Skeletal muscle satellite cell (primary cell): Measurements from ENCODE around the gene RHOBTB1.

Source experiments
- H3K27me3 ChIP-seq: 2 replicates; pipeline ENCODE4 v1.7.0; 2013; ENCODE audit warnings: low read length; ENCODE audit not compliant: control insufficient read depth, insufficient read depth
- H3K36me3 ChIP-seq: 2 replicates; pipeline ENCODE4 v1.7.0; 2013; ENCODE audit warnings: mild to moderate bottlenecking, control low read depth, low read length; ENCODE audit not compliant: insufficient read depth
- H3K4me1 ChIP-seq: 2 replicates; pipeline ENCODE4 v1.7.0; 2013; ENCODE audit warnings: low read length; ENCODE audit not compliant: control insufficient read depth, insufficient read depth
- H3K4me2 ChIP-seq: 2 replicates; pipeline ENCODE4 v1.7.0; 2013; ENCODE audit warnings: mild to moderate bottlenecking, low read length
- H3K4me3 ChIP-seq: 2 replicates; pipeline ENCODE4 v1.7.0; 2013; ENCODE audit warnings: low read length
- H3K9ac ChIP-seq: 2 replicates; pipeline ENCODE4 v1.7.0; 2013; ENCODE audit warnings: mild to moderate bottlenecking, low read depth, low read length, moderate library complexity
- H3K9me3 ChIP-seq: replicated peaks from 2 replicates; pipeline ENCODE4 v1.7.0; 2013; ENCODE audit warnings: mild to moderate bottlenecking, control low read depth, low read length

RHOBTB1 gene

GRCh38 chr10:60899266-60899665 is 44.7 kb downstream of the RHOBTB1 start:
- no peak overlapping the region for H3K4me3 ChIP-seq
- H3K9me3 ChIP-seq, result no peaks in the 10 kb centered on the region
- H3K27me3 ChIP-seq, result no peaks in the 10 kb centered on the region
- peaks cover 3% of the 10 kb centered on the region for H3K36me3 ChIP-seq
- no peak overlapping the region for H3K4me2 ChIP-seq
- H3K4me1 ChIP-seq, result peaks cover 28% of the 10 kb centered on the region
- H3K9ac ChIP-seq, result no peak overlapping the region

DNA sequence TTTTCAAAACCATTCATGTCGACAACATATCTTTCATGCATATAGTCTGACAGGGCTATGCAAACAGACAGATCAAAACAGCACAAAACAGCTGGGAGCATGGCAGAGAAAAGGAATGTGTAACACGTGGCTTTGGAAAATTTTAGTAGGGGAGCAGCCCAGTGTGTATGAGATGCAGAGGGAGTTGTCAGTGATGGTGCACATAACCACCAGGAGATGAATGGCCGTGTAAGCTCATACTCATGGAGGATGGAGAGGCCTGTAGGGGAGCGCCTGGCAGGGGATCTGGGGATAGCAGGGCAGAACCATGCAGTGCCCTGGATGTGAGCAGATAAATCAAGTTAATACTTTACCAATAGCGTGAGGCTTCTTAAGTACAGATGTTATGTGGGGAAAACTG is 45.7 kb downstream of the RHOBTB1 start:
- Histone ChIP-seq H3K4me1 (peaks cover 28% of the 10 kb centered on the region), H3K9ac (no peak overlapping the region), H3K9me3 (no peaks in the 10 kb centered on the region), H3K27me3 (no peaks in the 10 kb centered on the region), H3K36me3 (peaks cover 3% of the 10 kb centered on the region), H3K4me2 (no peak overlapping the region), H3K4me3 (no peak overlapping the region)

DNA sequence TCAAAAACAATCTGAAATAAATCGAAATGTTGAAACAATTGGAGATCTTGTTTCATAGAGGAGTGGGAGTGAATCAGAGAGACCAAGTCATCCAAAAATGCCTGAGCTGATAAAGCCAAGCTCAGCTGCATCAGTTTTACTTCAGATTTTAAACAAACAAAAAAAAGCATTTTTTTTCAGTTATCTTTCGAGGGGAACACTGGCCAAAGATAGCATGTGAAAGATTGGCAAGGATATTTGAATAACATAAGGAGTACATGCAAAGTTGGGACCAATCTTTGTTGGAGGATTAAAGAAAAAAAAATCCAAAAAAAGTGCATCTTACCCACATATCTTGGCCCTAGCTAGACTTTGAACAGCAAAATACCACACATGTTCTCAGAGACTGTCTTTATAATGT is 47.2 kb downstream of the RHOBTB1 start:
- H3K9ac ChIP-seq, result no peak overlapping the region
- H3K4me1 ChIP-seq, result peaks cover 25% of the 10 kb centered on the region
- no peaks in the 10 kb centered on the region for H3K9me3 ChIP-seq
- no peak overlapping the region for H3K4me3 ChIP-seq
- H3K36me3 ChIP-seq, result peaks cover 3% of the 10 kb centered on the region
- no peak overlapping the region for H3K4me2 ChIP-seq
- no peaks in the 10 kb centered on the region for H3K27me3 ChIP-seq

DNA sequence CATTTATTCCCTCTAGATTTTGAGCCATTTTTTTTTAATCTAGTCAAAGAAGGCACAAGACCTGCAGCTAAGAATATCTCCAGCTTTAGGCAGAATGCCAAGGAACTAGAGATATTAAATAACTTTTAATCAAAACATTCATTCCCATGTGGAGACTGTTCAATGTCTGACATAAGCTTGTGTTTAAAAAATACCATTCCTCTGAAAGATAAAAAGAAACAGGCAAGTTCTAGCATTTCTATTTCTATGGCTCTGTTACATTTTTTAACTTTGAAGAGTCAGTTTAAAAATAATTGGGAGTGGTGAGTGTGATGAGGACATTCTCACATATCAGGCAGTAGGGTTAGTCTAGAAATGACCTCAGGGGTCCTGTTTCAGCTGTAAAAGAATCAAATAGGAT is 48.0 kb downstream of the RHOBTB1 start:
- peak overlapping the region; percentile 26 for H3K9ac ChIP-seq
- H3K27me3 ChIP-seq, result no peaks in the 10 kb centered on the region
- H3K4me3 ChIP-seq, result no peak overlapping the region

DNA sequence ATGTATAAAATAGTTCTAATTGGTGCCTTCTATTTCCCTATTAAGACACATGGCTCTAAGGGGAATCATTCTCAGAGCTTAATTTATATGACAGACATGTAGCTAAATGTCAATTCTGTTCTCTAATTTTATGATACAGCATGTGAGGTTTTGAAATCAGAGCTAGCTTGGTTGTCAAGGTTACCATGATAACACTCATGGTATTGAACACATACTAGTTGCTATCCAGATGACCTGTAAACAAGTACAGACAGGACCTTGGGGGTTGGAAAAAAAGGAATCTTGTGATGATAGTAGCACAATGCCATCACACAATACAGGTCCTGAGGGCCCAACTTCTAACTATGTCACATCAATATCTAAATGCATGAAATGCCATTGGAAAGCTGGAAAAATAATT is 49.2 kb downstream of the RHOBTB1 start:
- H3K9ac ChIP-seq, result no peak overlapping the region
- H3K4me3 ChIP-seq, result no peak overlapping the region
- H3K4me1 ChIP-seq, result peaks cover 23% of the 10 kb centered on the region
- H3K27me3 ChIP-seq, result no peaks in the 10 kb centered on the region
- no peaks in the 10 kb centered on the region for H3K9me3 ChIP-seq
- H3K36me3 ChIP-seq, result no peaks in the 10 kb centered on the region
- H3K4me2 ChIP-seq, result no peak overlapping the region

More for the DNA sequence above, 48.0 kb downstream of the RHOBTB1 start:
- H3K4me2 ChIP-seq, result peak overlapping the region; percentile 5
- H3K4me1 ChIP-seq, result peaks cover 23% of the 10 kb centered on the region
- no peaks in the 10 kb centered on the region for H3K9me3 ChIP-seq
- H3K36me3 ChIP-seq, result peaks cover under 1% of the 10 kb centered on the region

- H3K4me2 ChIP-seq, result no peak overlapping the region
- H3K9me3 ChIP-seq, result no peaks in the 10 kb centered on the region
- H3K4me1 ChIP-seq, result peaks cover 23% of the 10 kb centered on the region
- peaks cover 6% of the 10 kb centered on the region for H3K36me3 ChIP-seq
- no peaks in the 10 kb centered on the region for H3K27me3 ChIP-seq
- no peak overlapping the region for H3K4me3 ChIP-seq
- no peak overlapping the region for H3K9ac ChIP-seq
Observed at GRCh38 chr10:60893231-60893630, 50.8 kb downstream of the RHOBTB1 start.

DNA sequence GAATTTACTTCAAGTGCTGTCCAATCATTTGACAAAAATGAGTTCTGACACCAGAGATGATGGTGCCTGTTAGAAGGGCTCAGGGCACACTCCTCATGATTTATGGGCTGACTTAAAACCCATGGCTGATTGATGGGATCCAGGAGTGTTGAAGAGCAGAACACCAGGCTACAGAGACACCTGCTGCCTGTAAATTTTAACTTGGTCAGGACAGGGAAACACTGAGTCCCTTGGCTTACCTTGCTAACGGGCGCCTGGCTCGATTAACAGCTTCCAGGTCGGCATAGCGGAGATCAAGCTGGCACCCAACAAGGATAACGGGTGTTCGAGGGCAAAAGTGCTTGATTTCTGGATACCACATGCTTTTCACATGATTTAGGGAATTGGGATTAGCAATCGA is 51.4 kb downstream of the RHOBTB1 start:
- no peak overlapping the region for H3K9ac ChIP-seq
- no peaks in the 10 kb centered on the region for H3K27me3 ChIP-seq
- H3K4me3 ChIP-seq, result no peak overlapping the region
- H3K36me3 ChIP-seq, result peaks cover 11% of the 10 kb centered on the region
- H3K4me1 ChIP-seq, result peaks cover 23% of the 10 kb centered on the region
- H3K9me3 ChIP-seq, result no peaks in the 10 kb centered on the region
- H3K4me2 ChIP-seq, result no peak overlapping the region

- Histone ChIP-seq H3K9me3 (no peaks in the 10 kb centered on the region), H3K4me2 (no peak overlapping the region)
Observed at GRCh38 chr10:60890811-60891210, 53.2 kb downstream of the RHOBTB1 start.

GRCh38 chr10:60883187-60883586 is 60.8 kb downstream of the RHOBTB1 start:
- Histone ChIP-seq H3K36me3 (peaks cover 16% of the 10 kb centered on the region), H3K4me2 (no peak overlapping the region), H3K9ac (no peak overlapping the region), H3K27me3 (no peaks in the 10 kb centered on the region), H3K4me1 (no peaks in the 10 kb centered on the region), H3K4me3 (no peak overlapping the region), H3K9me3 (no peaks in the 10 kb centered on the region)

More at GRCh38 chr10:60890811-60891210, 53.2 kb downstream of the RHOBTB1 start:
- Histone ChIP-seq H3K4me3 (no peak overlapping the region), H3K4me1 (peaks cover 10% of the 10 kb centered on the region), H3K9ac (no peak overlapping the region), H3K27me3 (no peaks in the 10 kb centered on the region), H3K36me3 (peaks cover 11% of the 10 kb centered on the region)

DNA sequence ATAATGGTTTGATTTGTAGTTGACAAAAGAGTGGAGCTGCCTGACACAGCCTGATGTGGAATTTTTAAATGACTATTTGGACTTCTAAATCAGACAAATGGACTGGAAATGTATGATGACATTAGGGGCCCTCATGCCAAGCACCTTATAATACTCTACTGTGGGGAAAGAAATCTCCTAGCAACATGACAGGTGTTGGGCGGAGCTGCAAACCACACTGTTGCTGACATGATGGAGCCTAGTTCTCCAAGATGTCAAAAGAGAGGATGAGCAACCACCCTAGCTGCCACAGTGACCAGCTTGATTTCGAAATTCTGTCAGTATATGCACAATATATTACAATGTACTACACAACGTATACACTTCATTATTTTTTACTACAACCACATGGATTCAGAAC is 65.8 kb downstream of the RHOBTB1 start:
- Histone ChIP-seq H3K27me3 (no peaks in the 10 kb centered on the region), H3K36me3 (peaks cover 2% of the 10 kb centered on the region), H3K4me3 (no peak overlapping the region), H3K9me3 (no peaks in the 10 kb centered on the region), H3K4me2 (no peak overlapping the region), H3K4me1 (no peaks in the 10 kb centered on the region), H3K9ac (no peak overlapping the region)

GRCh38 chr10:60877777-60878120 is 66.2 kb downstream of the RHOBTB1 start:
- no peaks in the 10 kb centered on the region for H3K4me1 ChIP-seq
- H3K27me3 ChIP-seq, result no peaks in the 10 kb centered on the region
- H3K4me2 ChIP-seq, result no peak overlapping the region
- no peaks in the 10 kb centered on the region for H3K9me3 ChIP-seq
- H3K4me3 ChIP-seq, result no peak overlapping the region
- H3K9ac ChIP-seq, result no peak overlapping the region
- H3K36me3 ChIP-seq, result peaks cover 2% of the 10 kb centered on the region

- Histone ChIP-seq H3K36me3 (peaks cover 2% of the 10 kb centered on the region), H3K9ac (no peak overlapping the region), H3K27me3 (no peaks in the 10 kb centered on the region), H3K9me3 (no peaks in the 10 kb centered on the region), H3K4me3 (no peak overlapping the region), H3K4me1 (no peaks in the 10 kb centered on the region), H3K4me2 (no peak overlapping the region)
Observed at GRCh38 chr10:60877061-60877776, 66.8 kb downstream of the RHOBTB1 start.
